HEK293 (cell line): Measurements from ENCODE around the gene STYX.

Experiments
- CTCF ChIP-seq: fragments of 450-650 bp; formaldehyde crosslinking; IDR thresholded peaks from 2 replicates; pipeline ENCODE4 v1.5.1; 2016; ENCODE audit warnings: missing biosample characterization, missing genetic modification characterization
- KLF16 ChIP-seq: fragments of 450-650 bp; formaldehyde crosslinking; IDR thresholded peaks from 2 replicates; pipeline ENCODE4 v1.5.1; 2017; ENCODE audit warnings: missing biosample characterization, missing genetic modification characterization
- PATZ1 ChIP-seq: fragments of 450-650 bp; formaldehyde crosslinking; IDR thresholded peaks from 2 replicates; pipeline ENCODE4 v1.5.1; 2016; ENCODE audit warnings: missing biosample characterization, missing genetic modification characterization
- YY1 ChIP-seq: fragments of 450-650 bp; formaldehyde crosslinking; IDR thresholded peaks from 2 replicates; pipeline ENCODE4 v1.5.1; 2018; ENCODE audit warnings: missing biosample characterization, missing genetic modification characterization
- ZNF223 ChIP-seq: fragments of 450-650 bp; formaldehyde crosslinking; IDR thresholded peaks from 2 replicates; pipeline ENCODE4 v1.5.1; 2016; ENCODE audit warnings: missing biosample characterization, missing genetic modification characterization
- ZNF24 ChIP-seq: fragments of 450-650 bp; formaldehyde crosslinking; IDR thresholded peaks from 2 replicates; pipeline ENCODE4 v1.5.1; 2016; ENCODE audit warnings: missing biosample characterization, missing genetic modification characterization
- ZNF510 ChIP-seq: fragments of 450-650 bp; formaldehyde crosslinking; IDR thresholded peaks from 2 replicates; pipeline ENCODE4 v1.5.1; 2018; ENCODE audit warnings: mild to moderate bottlenecking, missing genetic modification characterization, missing biosample characterization; ENCODE audit not compliant: insufficient replicate concordance
- ZNF639 ChIP-seq: fragments of 450-650 bp; formaldehyde crosslinking; IDR thresholded peaks from 2 replicates; pipeline ENCODE4 v1.5.1; 2016; ENCODE audit warnings: missing biosample characterization, missing genetic modification characterization
- ZNF707 ChIP-seq: fragments of 450-650 bp; formaldehyde crosslinking; IDR thresholded peaks from 2 replicates; pipeline ENCODE4 v1.5.1; 2016; ENCODE audit warnings: missing biosample characterization, missing genetic modification characterization
- ZNF747 ChIP-seq: fragments of 450-650 bp; formaldehyde crosslinking; IDR thresholded peaks from 2 replicates; pipeline ENCODE4 v1.5.1; 2016; ENCODE audit warnings: missing biosample characterization, missing genetic modification characterization

DNA sequence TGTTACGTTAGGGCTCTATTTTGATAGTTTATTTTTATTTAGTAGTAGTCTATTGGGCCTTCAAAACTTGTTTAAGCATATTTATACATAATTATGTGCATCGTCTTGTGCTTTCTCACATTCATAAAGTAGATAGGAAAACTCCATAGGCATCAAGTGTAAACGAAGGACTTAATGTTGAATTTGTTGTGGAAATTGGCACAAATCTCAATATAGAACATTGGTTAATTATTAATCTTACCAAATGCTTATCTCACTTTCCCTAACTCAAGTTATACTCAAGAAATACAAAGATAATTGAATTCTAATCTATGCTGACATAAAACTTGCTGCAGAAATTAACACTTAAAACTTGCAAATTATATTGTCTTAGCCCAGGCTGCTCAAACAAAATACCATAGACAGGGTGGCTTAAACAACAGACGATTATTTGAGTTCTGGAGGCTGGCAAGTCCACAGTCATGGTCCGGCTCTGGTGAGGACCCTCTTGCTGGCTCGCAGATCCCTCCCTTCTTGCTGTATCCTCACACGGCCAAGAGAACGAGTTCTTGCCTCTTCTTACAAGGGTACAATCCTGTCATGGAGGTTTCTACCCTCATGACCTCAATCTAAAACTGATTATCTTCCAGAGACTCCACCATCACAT, 18.8 kb downstream of the STYX start:
- TF ChIP-seq CTCF (tag by site-specific recombination), result no peak
- no peak for TF ChIP-seq ZNF747 (tag by site-specific recombination)
- no peak for TF ChIP-seq KLF16 (tag by site-specific recombination)
- no peak for TF ChIP-seq ZNF24 (tag by site-specific recombination)
- TF ChIP-seq PATZ1 (tag by site-specific recombination), result no peak
- no peak for TF ChIP-seq ZNF223
- no peak for TF ChIP-seq YY1 (tag by site-specific recombination)
- TF ChIP-seq ZNF510 (tag by site-specific recombination), result no peak
- no peak for TF ChIP-seq ZNF707 (tag by site-specific recombination)
- no peak for TF ChIP-seq ZNF639 (tag by site-specific recombination)
